ENCODE results near the gene BBLN. TPM values are rescaled to one million over a fixed set of nuclear protein-coding genes. Genes with fewer than 3 reads are reported as not detected.

BBLN gene
- polyA plus RNA-seq, 3 donors from 2014 or later, result 115 to 194 (median 182) TPM

DNA sequence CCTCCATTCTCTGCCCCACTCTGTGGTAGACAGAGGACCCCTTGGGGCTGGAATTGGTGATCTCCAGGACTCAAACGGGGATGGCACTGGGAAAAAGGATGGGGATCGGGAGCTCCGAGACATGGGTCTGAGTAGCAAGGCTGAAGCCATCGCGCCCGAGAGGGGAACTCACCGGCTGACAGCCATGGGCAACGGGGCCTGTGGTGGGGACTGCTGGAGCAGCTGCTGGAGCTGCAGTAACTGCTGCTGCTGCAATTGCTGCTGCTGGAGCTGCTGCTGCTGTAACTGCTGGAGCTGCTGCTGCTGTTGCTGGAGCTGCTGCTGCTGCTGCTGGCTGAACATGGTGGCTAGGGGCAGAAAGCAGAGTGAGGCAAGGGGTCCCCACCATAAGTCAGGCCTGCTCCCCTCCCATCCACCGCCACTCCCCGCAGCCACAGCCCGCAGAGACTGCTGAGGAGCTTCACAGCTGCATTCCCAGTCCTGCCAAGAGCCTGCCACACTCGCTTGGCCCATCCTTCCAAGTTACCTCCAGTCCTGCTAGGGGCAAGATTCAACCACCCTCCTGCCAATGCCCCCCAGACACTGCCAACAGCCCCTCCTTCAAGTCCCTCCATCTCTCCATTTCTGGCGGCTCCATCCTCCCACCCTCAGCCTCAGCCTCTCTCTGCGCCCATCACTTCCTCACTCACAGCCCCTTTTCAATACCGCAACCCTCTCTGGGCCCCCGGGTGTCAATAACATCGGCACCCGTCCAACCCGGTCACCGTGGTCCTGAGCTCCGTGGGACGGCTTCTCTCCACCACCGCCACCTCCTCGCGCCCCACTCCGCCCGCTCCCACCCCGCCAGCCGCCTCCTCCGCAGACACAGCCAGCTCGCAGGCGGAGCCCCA is 30.7 kb downstream of the BBLN start:
- H3K4me3 Mint-ChIP-seq, result peak overlapping the region; percentile 92 to 95 (median 93)
- peak overlapping the region; percentile 73 to 98 (median 92) for H3K27ac Mint-ChIP-seq
- no peaks in the 10 kb centered on the region for H3K9me3 Mint-ChIP-seq
- peaks cover 26 to 36% of the 10 kb centered on the region in 2 donors for H3K4me1 Mint-ChIP-seq
- H3K27me3 Mint-ChIP-seq (ENCODE audit: low read depth in 3 of 3), result peaks cover 0 to 8% (median 5%) of the 10 kb centered on the region in 3 donors
- no peak for DNase-seq
- H3K36me3 Mint-ChIP-seq, result peaks cover 0 to 26% (median 5%) of the 10 kb centered on the region in 3 donors

DNA sequence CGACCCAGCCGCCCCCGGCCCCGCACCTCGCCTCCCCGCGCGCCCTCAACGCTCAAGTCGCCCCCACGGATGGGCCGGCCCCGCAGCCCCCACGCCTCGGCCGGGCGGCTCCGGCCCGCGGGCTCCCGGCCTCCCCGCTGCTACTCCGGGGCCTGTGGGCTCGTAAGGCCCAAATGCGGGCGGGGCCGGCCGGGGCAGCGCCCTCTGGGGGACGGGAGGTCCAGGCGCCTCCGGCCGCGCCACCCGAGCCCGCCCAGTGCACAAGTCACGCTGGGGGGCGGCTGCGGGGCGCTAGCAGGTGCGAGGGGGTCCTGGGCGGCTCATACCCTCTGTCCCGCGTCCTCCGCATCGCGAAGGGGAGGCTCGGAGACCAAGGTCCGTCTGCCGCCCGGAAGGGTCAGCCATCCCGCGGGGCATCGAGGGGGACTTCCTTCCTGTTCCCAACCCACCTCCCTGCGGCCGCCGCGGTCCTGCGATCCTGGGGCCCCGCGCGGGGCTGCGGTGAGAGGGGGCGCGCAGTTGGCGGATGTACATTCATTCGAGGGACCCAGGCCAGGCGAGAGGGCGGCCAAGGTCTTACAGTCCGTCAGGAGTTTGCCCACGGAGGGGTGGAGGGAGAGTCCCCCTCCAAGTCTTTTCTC is 31.5 kb downstream of the BBLN start, which contains the start of gene CIZ1:
TSS of gene CIZ1 (minus strand) at position 167 of the 641 bp plus-strand sequence. CDS start 715 bp downstream, outside the sequence.
- Mint-ChIP-seq H3K27me3 (ENCODE audit: low read depth in 3 of 3) (peaks cover 0 to 8% (median 3%) of the 10 kb centered on the region in 3 donors), H3K4me3 (peak within 1 kb of the TSS; percentile 92 to 95 (median 93)), H3K4me1 (peaks cover 24 to 36% of the 10 kb centered on the region in 2 donors), H3K9me3 (no peaks in the 10 kb centered on the region), H3K36me3 (peaks cover 0 to 21% (median 2%) of the 10 kb centered on the region in 3 donors), H3K27ac (peak within 1 kb of the TSS; percentile 73 to 98 (median 92))
- peak; percentile 74 to 79 (median 76) for DNase-seq

DNA sequence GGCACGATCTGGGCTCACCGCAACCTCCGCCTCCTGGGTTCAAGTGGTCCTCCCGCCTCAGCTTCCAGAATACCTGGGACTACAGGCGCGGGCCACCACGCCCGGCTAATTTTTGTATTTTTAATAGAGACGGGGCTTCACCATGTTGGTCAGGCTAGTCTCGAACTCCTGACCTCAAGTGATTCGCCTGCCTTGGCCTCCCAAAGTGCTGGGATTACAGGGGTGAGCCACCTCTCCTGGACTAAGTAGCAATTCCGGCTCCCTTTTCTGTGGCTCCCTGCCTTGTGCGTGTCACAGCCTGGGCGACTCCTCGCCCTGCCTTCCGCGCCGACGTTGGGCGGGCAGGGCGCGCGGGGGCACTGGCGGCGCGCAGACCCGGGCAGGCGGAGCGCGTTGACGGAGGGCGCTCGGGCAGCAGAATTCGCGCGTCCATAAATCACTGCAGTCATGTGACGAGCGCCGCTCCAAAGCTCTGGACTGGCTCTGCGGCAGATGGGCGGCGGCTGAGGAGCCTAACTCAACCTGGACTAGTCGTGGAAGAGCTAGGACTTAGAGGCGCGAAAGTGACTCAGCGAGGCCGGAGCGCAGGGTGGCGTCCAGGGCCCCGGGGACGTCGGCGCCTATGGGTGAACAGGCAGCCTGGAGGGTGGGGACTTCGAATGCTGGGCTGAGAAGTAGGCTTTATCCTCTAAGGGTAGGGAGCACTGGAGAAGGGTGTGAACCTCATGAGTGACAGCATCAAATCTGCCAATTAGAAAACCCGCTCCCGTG is 32.7 kb downstream of the BBLN start:
- no peaks in the 10 kb centered on the region for H3K9me3 Mint-ChIP-seq
- peak in 2 of 3 donors; percentile 39 to 50 for DNase-seq
- peak overlapping the region; percentile 33 to 92 (median 58) for H3K4me3 Mint-ChIP-seq
- H3K27me3 Mint-ChIP-seq (ENCODE audit: low read depth in 3 of 3), result peaks cover 0 to 8% (median 1%) of the 10 kb centered on the region in 3 donors
- peaks cover 0 to 12% (median 0%) of the 10 kb centered on the region in 3 donors for H3K36me3 Mint-ChIP-seq
- peak overlapping the region in 1 of 6 donors; percentile 32 for H3K27ac Mint-ChIP-seq
- H3K4me1 Mint-ChIP-seq, result peaks cover 23 to 30% of the 10 kb centered on the region in 2 donors

DNA sequence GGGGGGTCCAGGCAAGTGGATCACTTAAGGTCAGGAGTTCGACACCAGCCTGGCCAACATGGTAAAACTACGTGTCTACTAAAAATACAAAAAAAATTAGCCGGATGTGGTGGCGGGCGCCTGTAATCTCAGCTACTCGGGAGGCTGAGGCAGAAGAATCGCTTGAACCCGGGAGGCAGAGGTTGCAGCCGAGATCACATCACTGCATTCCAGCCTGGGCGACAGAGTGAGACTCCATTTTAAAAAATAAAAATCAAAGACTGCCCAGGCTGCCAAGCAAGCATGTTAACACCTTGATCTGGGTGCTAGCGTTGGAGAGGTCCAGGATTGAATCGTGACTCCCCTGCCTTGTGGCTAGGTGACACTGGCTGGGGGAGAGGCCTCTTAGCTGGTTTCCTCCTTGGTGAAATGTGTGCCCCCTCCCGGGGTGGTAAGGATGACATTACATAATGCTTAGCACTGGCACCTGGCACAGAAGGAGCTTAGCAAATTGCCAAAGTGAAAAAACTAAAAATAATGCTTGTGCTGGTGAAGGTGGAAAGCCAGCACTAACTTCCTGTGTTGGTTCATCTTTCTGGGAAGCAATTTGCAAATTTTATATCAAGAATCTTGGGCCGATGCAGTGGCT is 33.5 kb downstream of the BBLN start:
- Mint-ChIP-seq H3K27me3 (ENCODE audit: low read depth in 3 of 3) (peaks cover 0 to 4% (median 0%) of the 10 kb centered on the region in 3 donors), H3K27ac (no peak overlapping the region), H3K4me1 (peaks cover 23 to 24% of the 10 kb centered on the region in 2 donors), H3K36me3 (peaks cover 0 to 6% (median 0%) of the 10 kb centered on the region in 3 donors), H3K4me3 (peak overlapping the region in 2 of 5 donors; percentile 52 to 54), H3K9me3 (no peaks in the 10 kb centered on the region)
- DNase-seq, result no peak

- H3K27me3 Mint-ChIP-seq (ENCODE audit: low read depth in 3 of 3), result peaks cover 2 to 10% (median 6%) of the 10 kb centered on the region in 3 donors
- H3K27ac Mint-ChIP-seq, result peak overlapping the region in 1 of 6 donors; percentile 63
- peak overlapping the region in 1 of 5 donors; percentile 14 for H3K4me3 Mint-ChIP-seq
Observed at GRCh38 chr9:128201441-128202369, 41.6 kb downstream of the BBLN start.

DNA sequence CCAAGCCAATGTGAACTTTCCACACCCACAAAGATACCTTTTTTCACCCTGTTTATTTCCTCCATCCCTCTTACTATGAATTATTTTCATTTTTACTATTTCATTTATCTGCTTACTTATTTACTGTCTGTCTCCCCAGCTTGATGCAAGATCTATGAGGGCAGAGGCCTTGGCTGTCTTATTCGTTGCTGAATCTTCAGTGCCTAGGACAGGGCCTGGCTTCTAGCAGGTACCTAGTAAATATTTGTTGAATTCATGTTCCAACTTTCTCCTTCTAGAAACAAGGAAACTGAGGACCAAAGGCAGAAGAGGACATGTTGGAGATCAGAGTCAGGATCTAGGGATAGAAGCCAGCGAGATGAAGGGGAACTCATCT is 42.6 kb downstream of the BBLN start:
- peak overlapping the region; percentile 26 to 82 (median 69) for H3K27ac Mint-ChIP-seq
- no peaks in the 10 kb centered on the region for H3K36me3 Mint-ChIP-seq
- H3K9me3 Mint-ChIP-seq, result no peaks in the 10 kb centered on the region
- peak overlapping the region; percentile 81 to 85 (median 82) for H3K4me3 Mint-ChIP-seq
- H3K4me1 Mint-ChIP-seq, result peaks cover 9% of the 10 kb centered on the region in 2 donors
- peaks cover 2 to 10% (median 10%) of the 10 kb centered on the region in 3 donors for H3K27me3 Mint-ChIP-seq (ENCODE audit: low read depth in 3 of 3)
- DNase-seq, result no peak

More at GRCh38 chr9:128201441-128202369, 41.6 kb downstream of the BBLN start:
- Mint-ChIP-seq H3K9me3 (no peaks in the 10 kb centered on the region), H3K4me1 (peaks cover 9% of the 10 kb centered on the region in 2 donors), H3K36me3 (no peaks in the 10 kb centered on the region)
- DNase-seq, result no peak

- peaks cover 9% of the 10 kb centered on the region in 2 donors for H3K4me1 Mint-ChIP-seq
- H3K36me3 Mint-ChIP-seq, result no peaks in the 10 kb centered on the region
- no peaks in the 10 kb centered on the region for H3K9me3 Mint-ChIP-seq
- peak within 1 kb of the TSS; percentile 26 to 82 (median 69) for H3K27ac Mint-ChIP-seq
- H3K4me3 Mint-ChIP-seq, result peak within 1 kb of the TSS; percentile 81 to 85 (median 82)
- peaks cover 2 to 10% (median 10%) of the 10 kb centered on the region in 3 donors for H3K27me3 Mint-ChIP-seq (ENCODE audit: low read depth in 3 of 3)
- peak; percentile 72 to 81 (median 78) for DNase-seq
Observed at GRCh38 chr9:128203024-128203706, 43.1 kb downstream of the BBLN start, which contains the start of gene DNM1. TSS of gene DNM1 (plus strand) at chr9:128203379. CDS start at chr9:128203471, 92 bp downstream.

DNA sequence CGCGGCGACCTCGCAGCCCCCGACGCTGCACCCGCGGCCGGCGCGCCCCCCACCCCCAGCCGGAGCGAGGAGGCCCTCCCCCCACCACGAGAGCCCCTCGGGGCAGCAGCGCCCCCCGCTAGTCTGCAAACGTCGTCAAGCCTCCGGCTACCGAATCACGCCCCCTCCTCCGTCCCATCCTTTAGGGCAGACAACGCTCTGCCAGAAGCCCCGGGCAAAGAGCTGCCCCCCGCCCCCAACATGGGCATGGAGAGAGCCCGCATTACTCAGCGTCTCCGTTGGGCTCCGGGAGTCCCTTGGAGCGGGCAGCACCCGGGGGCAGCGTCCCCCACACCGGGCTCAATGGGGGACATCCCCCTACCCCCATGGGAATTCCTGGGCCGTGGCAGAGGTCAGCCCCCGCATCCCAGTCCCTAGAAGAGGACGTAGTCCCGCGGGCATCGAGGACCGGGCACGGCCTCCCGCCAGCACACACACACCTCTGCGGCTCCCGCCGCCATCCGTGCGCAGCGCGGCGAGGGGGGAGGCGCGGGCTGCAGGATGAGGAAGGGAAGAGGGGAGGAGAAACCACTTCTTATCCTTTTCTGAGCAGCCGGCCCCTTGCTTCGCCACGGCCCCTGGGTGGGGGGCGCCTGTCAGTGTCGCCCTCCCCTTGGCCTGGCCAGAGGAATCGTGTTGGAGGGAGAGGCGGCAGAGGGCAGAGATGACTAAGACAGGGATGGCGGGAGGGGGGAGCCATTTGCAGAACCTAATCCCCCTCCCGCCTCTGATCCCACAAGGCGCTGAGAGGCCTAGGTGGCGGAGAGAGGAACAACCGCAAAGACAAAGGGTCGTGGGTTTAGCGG is 43.9 kb downstream of the BBLN start:
- no peak overlapping the region for H3K27ac Mint-ChIP-seq
- peaks cover 9% of the 10 kb centered on the region in 2 donors for H3K4me1 Mint-ChIP-seq
- peaks cover 2 to 15% (median 10%) of the 10 kb centered on the region in 3 donors for H3K27me3 Mint-ChIP-seq (ENCODE audit: low read depth in 3 of 3)
- H3K4me3 Mint-ChIP-seq, result peak overlapping the region in 3 of 5 donors; percentile 30 to 59 (median 36)
- no peaks in the 10 kb centered on the region for H3K9me3 Mint-ChIP-seq
- DNase-seq, result no peak
- H3K36me3 Mint-ChIP-seq, result no peaks in the 10 kb centered on the region

DNA sequence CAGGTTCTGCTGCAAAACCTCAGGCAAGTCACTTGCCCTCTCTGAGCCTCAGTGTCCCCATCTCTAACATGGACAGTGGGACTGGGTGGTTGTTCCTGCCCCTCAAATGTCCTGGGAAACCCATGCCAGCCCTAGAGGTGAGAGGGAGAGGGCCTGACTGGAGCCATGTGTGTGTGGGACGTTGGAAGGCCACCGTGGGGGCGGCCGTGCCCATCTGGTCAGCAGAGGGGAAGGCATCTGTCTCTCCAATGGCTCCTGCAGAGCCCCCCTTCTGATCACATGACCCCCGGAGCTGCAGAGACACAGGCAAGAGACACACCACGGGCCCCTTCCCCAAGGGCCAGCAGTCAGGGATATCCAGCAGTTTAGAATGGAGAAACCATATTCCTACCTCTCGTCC is 44.8 kb downstream of the BBLN start:
- Mint-ChIP-seq H3K4me1 (peaks cover 9% of the 10 kb centered on the region in 2 donors), H3K27ac (no peak overlapping the region), H3K27me3 (ENCODE audit: low read depth in 3 of 3) (peaks cover 2 to 15% (median 15%) of the 10 kb centered on the region in 3 donors), H3K36me3 (no peaks in the 10 kb centered on the region), H3K4me3 (peak overlapping the region in 1 of 5 donors; percentile 15), H3K9me3 (no peaks in the 10 kb centered on the region)
- DNase-seq, result no peak

DNA sequence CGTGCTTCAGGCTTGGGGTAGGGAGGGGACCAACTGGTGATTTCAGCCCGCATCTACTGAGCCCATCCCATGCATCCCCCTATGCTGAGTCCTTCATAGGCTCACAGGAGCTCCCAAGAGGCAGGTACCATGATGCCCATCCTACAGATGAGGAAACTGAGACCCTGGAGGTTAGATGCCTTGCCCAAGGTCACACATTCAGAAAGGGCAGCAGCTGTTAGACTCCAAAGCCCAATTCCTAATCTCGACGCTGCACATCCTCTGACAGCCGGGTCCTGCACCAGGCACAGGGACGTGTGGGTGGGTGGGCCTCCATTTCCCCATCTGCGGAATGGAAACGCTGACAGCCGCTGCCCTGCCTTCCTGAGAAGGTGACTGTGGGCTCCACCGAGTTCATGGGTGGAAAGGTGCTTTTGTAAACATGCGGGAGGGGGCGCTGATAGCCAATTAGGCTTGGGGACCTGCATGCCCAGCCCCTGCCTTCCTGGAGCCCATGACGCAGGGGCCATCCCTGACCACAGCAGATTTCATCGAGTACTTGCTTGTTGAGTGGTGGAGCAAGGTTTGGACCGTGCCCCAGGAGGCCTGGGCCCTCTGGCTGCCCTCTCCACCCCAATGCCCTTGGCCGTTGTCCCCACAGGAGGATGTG is 45.4 kb downstream of the BBLN start:
- H3K4me3 Mint-ChIP-seq, result no peak overlapping the region
- DNase-seq, result no peak

More for the DNA sequence above, 45.4 kb downstream of the BBLN start:
- Mint-ChIP-seq H3K9me3 (no peaks in the 10 kb centered on the region), H3K27me3 (ENCODE audit: low read depth in 3 of 3) (peaks cover 3 to 15% (median 15%) of the 10 kb centered on the region in 3 donors), H3K4me1 (peaks cover 9% of the 10 kb centered on the region in 2 donors), H3K36me3 (no peaks in the 10 kb centered on the region), H3K27ac (no peak overlapping the region)

All from immature natural killer cell (primary cell).